OCI-LY3 (cell line): ENCODE measurements around the gene GRAMD4.

ENCODE experiments used
- H2AFZ ChIP-seq: fragments of 200-600, 300-600 bp; shearing (Covaris generic); 2 replicates; pipeline ENCODE4 v1.6.0; 2014; ENCODE audit warnings: antibody characterized with exemption, low read depth, low read length
- H3K27ac ChIP-seq: fragments of 200-600, 300-600 bp; sonication (generic); 2 replicates; pipeline ENCODE4 v1.5.1; 2014; ENCODE audit warnings: mild to moderate bottlenecking, low read length, moderate library complexity, mixed read lengths
- H3K27me3 ChIP-seq: fragments of 200-600, 300-600 bp; sonication (generic); 2 replicates; pipeline ENCODE4 v1.6.1; 2014; ENCODE audit warnings: low read depth, low read length, mixed read lengths
- H3K36me3 ChIP-seq: fragments of 200-600, 300-600 bp; sonication (generic); replicated peaks from 2 replicates; pipeline ENCODE3; 2014; ENCODE audit warnings: low read depth, low read length, mixed read lengths
- H3K4me1 ChIP-seq: fragments of 300-600, 200-600 bp; sonication (generic); 2 replicates; pipeline ENCODE4 v1.6.1; 2014; ENCODE audit warnings: low read length, mixed read lengths
- H3K4me2 ChIP-seq: fragments of 200-600, 300-600 bp; sonication (generic); 2 replicates; pipeline ENCODE4 v1.6.1; 2014; ENCODE audit warnings: low read length, mixed read lengths
- H3K4me3 ChIP-seq: fragments of 300-600, 200-600 bp; sonication (generic); 2 replicates; pipeline ENCODE4 v1.5.1; 2014; ENCODE audit warnings: antibody characterized with exemption, mild to moderate bottlenecking, low read length, moderate library complexity
- H3K79me2 ChIP-seq: fragments of 300-600, 200-600 bp; shearing (Covaris generic); 2 replicates; pipeline ENCODE4 v1.6.1; 2014; ENCODE audit warnings: mild to moderate bottlenecking, low read length, mixed read lengths
- H3K9ac ChIP-seq: fragments of 300-600, 200-600 bp; shearing (Covaris generic); 2 replicates; pipeline ENCODE4 v1.6.0; 2014; ENCODE audit warnings: mild to moderate bottlenecking, low read length, moderate library complexity
- H3K9me3 ChIP-seq: fragments of 200-600, 300-600 bp; shearing (Covaris generic); 2 replicates; pipeline ENCODE4 v1.6.1; 2014; ENCODE audit warnings: low read length, mixed read lengths; ENCODE audit not compliant: insufficient read depth
- H4K20me1 ChIP-seq: fragments of 200-600, 300-600 bp; sonication (generic); 2 replicates; pipeline ENCODE4 v1.6.1; 2016; ENCODE audit warnings: low read length, mixed read lengths; ENCODE audit not compliant: insufficient read depth
- CTCF ChIP-seq: fragments of 200-600, 300-600 bp; sonication (generic); IDR thresholded peaks from 2 replicates; pipeline ENCODE4 v1.5.1; 2014; ENCODE audit warnings: antibody characterized with exemption, low read length, low read depth
- EZH2phosphoT487 ChIP-seq: fragments of 200-600 bp; shearing (Covaris generic); IDR thresholded peaks from 2 replicates; pipeline ENCODE4 v1.6.1; 2018; ENCODE audit warnings: antibody characterized with exemption, mixed run types, low read depth

GRAMD4 gene

GRCh38 chr22:46663436-46664100, 43.4 kb downstream of the GRAMD4 start:
- H3K9me3 ChIP-seq = no peaks in the 10 kb centered on the region
- TF ChIP-seq CTCF = no peak
- no peak for TF ChIP-seq EZH2phosphoT487
- H3K36me3 ChIP-seq = peaks cover 23% of the 10 kb centered on the region
- no peaks in the 10 kb centered on the region for H3K4me1 ChIP-seq
- H3K9ac ChIP-seq = no peak overlapping the region
- H3K27ac ChIP-seq = no peak overlapping the region
- H3K79me2 ChIP-seq = no peaks in the 10 kb centered on the region
- H4K20me1 ChIP-seq = peaks cover 32% of the 10 kb centered on the region
- H3K4me3 ChIP-seq = no peak overlapping the region
- no peak overlapping the region for H3K4me2 ChIP-seq
- H2AFZ ChIP-seq = no peak overlapping the region
- no peaks in the 10 kb centered on the region for H3K27me3 ChIP-seq

- H3K36me3 ChIP-seq = peaks cover 21% of the 10 kb centered on the region
- H3K27ac ChIP-seq = no peak overlapping the region
- H3K4me2 ChIP-seq = no peak overlapping the region
- H3K79me2 ChIP-seq = no peaks in the 10 kb centered on the region
- H3K27me3 ChIP-seq = no peaks in the 10 kb centered on the region
- H3K9ac ChIP-seq = no peak overlapping the region
- H3K4me3 ChIP-seq = no peak overlapping the region
- H2AFZ ChIP-seq = no peak overlapping the region
- no peaks in the 10 kb centered on the region for H3K4me1 ChIP-seq
- no peaks in the 10 kb centered on the region for H3K9me3 ChIP-seq
- no peak for TF ChIP-seq CTCF
- TF ChIP-seq EZH2phosphoT487 = no peak
- H4K20me1 ChIP-seq = peaks cover 29% of the 10 kb centered on the region
Measured at GRCh38 chr22:46664301-46664855, 44.2 kb downstream of the GRAMD4 start.

GRCh38 chr22:46665151-46665695, 45.0 kb downstream of the GRAMD4 start:
- Histone ChIP-seq H3K9me3 (no peaks in the 10 kb centered on the region), H4K20me1 (peaks cover 25% of the 10 kb centered on the region), H2AFZ (no peak overlapping the region), H3K4me2 (no peak overlapping the region), H3K4me1 (no peaks in the 10 kb centered on the region), H3K4me3 (no peak overlapping the region), H3K79me2 (no peaks in the 10 kb centered on the region), H3K27ac (no peak overlapping the region), H3K27me3 (no peaks in the 10 kb centered on the region), H3K36me3 (peaks cover 23% of the 10 kb centered on the region), H3K9ac (no peak overlapping the region)
- no peak for TF ChIP-seq EZH2phosphoT487
- TF ChIP-seq CTCF = no peak

GRCh38 chr22:46665751-46666280, 45.6 kb downstream of the GRAMD4 start:
- no peak overlapping the region for H2AFZ ChIP-seq
- peaks cover 23% of the 10 kb centered on the region for H3K36me3 ChIP-seq
- no peaks in the 10 kb centered on the region for H3K9me3 ChIP-seq
- no peak overlapping the region for H3K27ac ChIP-seq
- no peaks in the 10 kb centered on the region for H3K79me2 ChIP-seq
- H3K9ac ChIP-seq = no peak overlapping the region
- H3K27me3 ChIP-seq = no peaks in the 10 kb centered on the region
- H3K4me2 ChIP-seq = no peak overlapping the region
- no peaks in the 10 kb centered on the region for H3K4me1 ChIP-seq
- TF ChIP-seq EZH2phosphoT487 (no peak), CTCF (no peak)
- peaks cover 19% of the 10 kb centered on the region for H4K20me1 ChIP-seq
- no peak overlapping the region for H3K4me3 ChIP-seq
